Stimulated activated CD4-positive, alpha-beta T cell treated with anti-CD3 and anti-CD28 coated beads, Interleukin-15, amount 100 ng/mL, for 24 hours (primary cell): Measurements from ENCODE around the gene NIPA2.

Experiments used
- DNase-seq: peaks from one replicate; pipeline ENCODE4 v3.0.0-alpha.2; 2020

The NIPA2 gene

DNA sequence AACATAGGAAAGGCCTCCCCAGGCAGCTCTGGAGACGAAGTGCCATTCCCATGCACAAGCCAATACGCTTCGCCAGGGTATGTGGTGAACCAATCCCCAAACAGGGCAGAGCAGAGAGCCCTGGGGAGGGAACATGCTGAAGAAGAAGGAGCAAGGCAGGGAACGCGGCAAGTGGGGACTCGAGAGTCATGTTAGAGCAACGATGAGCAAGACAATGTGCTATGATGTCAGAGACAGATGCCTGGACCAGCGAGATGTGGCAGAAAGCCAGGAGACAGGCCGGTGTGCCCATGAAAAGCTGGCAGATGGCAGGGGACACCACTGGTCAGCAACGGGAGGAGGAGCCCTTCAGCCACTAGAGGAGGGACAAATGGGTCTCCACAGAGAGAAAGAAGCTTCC lies 39.6 kb downstream of the NIPA2 start:
- no peak for DNase-seq

DNA sequence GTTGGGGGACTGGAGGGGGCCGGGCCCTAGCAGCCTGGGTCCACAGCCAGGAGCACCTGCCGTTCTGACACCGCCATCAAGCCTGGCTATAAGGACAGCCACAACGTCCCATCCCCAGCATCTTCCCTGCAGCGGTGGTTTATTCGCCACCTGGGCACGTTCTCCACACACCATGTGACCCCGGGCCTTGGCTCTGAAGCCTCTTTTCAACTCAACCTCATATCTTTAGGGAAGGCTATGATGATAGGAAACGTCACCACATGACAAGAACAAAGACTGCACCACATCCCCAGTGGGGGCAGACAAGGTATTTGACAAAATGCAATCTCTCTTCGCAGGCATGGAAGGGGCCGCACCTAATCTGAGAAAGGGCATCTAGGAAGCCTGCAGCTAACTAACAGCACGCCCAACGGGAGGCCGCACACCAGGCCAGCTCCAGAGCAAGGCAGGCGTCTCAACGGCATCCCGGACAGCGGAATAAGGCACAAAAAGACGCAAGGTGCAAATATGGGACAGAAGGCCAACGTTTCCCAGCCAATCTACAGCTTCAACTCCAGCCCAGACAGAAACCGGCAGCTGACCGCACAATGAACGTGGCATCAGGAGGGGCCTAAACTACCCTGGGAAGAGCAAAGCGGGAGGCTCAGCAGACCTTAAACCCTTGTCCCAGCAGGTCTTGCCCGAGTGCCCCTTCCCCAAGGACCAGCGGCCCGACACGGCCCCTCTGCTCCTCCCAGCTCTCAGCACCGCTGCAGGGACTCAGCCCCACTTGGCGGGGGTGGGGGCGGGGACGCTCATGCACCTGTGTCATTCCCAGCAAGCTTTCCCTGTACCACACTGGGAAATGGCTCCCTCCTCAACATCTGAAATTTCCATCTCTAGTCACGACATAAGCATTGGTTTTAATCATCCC lies 41.9 kb downstream of the NIPA2 start:
- no peak for DNase-seq

DNA sequence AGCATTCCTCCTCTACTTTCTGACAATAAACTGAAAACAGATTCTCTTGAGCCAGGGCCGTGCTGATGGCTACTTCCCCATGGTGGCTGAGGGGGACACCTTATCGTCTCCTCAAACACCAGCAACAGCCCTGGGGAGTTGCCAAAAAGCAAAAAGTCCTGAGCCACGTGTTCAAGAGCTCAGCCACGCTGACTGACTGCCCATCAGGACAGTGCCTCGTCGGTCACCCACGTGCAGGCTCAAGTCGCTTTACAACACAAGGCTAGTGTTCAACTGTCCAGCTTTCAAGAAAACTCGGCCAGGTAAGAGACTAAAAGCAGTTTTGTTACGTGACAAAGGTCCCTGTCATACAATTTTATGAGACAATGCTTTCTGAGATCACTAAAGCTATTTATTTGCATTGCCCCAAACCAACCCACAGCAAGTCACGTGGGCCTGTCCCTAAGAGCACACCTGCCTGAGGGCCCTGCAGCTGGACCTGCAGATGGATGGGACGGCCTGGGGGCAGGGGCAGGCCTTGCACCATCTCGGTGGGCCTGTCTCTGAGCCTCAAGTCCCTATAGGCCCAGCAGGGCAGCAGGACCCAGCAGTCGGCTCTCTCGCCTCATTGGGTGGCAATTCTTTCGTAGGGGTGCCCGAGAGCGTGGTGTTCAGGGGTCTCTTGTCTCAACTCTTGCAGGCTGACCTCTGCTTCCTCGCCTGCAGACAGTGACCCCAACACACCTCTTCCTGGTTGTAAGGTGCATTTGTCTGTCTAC lies 42.7 kb downstream of the NIPA2 start:
- DNase-seq, result no peak

DNA sequence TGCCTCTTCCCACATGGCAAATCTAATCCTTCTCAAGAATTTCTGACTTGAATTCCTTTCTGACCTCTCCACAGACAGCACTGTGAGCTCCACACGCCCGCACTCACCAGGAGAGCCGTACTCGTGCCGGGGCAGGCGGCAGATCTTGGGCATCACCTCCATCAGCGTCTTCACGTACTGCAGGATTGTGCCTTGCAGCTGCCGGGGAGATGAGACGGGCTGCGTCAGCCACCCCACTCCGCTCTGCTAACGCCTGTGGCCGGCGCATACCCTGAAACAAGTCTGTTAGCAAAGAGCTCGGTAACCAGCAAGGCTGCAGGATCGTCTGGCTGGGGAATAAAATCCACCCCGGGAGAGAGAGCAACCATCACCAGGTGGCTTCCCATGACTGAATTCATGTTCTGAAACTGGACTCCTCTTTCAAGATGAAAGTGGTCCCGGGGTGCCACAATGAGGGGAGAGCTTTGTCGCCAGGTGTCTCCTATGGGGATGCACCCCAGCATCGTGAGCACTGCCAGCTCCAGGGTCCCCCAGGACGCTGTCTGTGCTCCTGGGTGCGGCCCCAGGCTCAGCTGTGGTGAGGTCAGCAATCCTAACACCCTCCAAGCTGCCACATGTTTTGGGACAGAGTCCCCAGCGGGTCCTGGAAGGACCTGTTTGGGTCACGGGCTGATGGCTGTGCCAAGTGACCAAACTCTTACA lies 43.4 kb downstream of the NIPA2 start:
- DNase-seq, result no peak

DNA sequence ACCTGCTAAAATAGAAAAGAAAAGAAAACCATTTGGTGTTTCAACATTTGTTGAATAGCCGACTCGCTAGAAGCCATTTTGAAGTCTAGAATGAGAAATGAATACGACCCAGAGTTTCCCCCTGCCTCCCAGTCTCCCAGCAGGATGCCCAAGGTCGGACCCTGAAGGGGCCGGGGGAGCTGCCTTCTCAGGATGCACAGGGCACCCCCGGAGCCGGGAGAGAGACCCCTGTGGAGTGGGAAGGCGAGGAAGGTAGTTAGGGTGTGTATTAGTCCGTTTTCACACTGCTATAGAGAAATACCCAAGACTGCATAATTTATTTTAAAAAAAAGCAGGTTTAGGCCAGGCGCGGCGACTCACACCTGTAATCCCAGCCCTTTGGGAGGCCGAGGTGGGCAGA lies 44.7 kb downstream of the NIPA2 start:
- no peak for DNase-seq

DNA sequence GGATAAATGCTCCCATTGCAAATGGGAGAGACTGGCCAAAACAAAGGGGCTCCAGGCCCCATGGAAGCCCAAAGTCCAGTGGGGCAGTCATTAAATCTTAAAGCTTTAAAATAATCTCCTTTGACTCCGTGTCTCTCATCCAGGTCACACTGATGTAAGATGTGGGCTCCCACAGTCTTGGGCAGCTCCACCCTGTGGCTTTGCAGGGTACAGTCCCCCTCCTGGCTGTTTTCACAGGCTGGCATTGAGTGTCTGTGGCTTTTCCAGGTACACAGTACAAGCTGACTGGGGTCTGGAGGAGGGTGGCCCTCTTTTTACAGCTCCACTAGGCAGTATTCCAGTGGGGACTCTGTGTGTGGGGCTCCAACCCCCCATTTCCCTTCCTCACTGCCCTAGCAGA lies 45.9 kb downstream of the NIPA2 start:
- DNase-seq, result no peak

DNA sequence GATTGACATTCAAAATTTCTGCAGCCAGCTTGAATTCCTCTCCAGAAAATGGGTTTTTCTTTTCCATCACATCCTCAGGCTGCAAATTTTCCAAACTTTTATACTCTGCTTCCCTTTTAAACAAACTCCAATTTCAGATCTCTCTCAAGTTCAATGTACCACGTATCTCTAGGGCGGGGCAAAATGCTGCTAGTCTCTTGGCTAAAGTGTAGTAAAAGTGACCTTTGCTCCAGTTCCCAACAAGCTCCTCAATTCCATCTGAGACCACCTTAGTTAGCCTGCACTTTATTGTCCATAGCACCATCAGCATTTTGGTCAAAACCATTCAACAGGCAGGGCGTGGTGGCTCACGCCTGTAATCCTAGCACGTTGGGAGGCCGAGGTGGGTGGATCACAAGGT lies 46.7 kb downstream of the NIPA2 start:
- DNase-seq, result no peak

DNA sequence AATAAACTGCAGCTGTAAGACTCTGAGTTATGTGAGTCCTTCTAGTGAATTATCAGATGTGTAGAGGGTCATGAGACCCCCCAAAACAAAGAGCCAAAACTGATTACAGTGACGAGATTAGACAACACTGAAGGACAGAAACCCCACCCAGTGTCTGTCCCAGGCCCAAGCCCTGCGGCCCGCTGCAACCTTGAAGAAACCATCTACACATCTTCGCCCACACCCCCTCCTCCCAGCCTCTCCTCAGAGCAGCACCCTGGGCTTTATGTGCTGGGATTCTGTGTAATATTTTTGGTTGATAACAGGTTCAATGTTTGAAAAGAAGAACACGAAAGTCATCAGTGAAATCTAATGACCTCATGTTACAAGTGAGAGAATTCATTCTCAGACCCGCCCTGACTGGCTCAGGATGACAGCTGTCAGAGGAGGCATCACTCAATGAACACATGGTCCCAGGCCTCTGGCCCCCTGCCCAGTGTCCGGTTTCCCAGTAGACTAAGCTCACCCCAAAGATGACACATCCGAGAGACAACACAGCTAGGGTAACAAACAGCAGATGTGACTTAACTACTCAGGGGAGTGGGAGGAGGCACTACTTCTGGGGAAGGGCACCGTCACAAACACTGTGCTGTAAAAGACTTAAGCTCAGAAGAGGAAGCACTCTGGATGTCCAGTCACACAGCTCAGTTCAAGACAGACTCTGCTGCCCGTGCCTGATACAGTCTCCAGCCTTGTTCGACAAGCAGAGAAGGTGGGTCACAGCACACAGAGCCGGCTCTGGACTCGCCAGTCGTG lies 48.9 kb downstream of the NIPA2 start:
- no peak for DNase-seq

DNA sequence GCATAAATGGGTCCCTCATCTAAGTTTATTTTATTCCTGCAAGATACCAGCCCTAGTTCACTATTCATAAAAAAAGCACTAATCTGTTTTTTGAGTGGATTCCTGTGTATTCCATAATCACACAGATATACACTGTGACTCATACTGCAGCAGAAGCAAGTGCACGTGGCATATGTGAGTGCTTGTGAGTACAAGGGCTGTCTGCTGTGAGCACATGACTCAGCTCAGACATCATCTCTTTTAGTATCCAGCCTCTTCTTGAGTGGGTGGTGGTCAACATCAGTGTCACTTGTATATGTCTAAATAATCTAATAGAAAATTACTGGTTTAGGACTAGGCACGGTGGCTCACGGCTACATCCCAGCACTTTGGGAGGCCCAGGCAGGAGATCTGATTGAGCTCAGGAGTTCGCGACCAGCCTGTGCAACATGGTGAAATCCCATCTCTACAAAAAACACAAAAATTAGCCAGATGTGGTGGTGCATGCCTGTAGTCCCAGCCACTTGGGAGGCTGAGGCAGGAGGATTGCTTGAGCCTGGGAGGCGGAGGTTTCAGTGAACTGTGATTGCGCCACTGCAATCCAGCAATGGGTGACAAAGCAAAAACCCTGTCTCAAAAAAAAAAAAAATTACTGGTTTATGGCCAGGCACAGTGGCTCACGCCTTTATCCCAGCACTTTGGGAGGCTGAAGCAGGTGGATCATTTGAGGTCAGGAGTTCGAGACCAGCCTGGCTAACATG lies 49.8 kb downstream of the NIPA2 start:
- no peak for DNase-seq

DNA sequence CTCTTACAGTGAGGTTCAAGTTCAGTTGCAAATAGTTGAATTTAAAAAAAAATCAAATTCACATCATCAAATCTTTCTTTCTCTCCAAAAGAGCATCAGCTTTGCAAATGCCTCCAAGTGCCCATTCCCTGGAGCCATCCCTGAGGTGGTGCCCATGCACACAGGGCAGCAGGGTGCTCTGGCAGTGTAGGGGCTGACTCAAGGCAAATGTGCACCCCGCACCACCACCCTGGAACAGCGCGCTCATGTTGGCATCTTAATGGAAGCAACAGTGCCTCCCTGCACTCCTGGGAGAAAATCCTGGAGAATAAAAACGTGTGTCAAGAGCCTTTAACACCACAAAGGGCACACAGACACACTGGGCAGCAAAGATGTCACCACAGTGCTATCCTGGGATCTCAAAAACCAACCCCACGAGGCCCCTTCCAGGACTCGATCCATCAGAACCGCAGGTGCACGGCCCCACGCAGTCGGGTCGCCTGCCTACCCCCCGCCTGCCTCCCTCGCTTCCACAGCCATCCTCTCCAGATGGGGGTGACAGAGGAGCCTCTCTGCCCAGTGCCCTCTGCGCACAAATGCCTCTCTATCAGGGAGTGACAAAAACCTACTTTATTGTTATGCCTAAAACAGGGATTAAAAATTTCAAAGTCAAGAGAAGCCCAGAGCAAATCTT lies 50.8 kb downstream of the NIPA2 start:
- no peak for DNase-seq

DNA sequence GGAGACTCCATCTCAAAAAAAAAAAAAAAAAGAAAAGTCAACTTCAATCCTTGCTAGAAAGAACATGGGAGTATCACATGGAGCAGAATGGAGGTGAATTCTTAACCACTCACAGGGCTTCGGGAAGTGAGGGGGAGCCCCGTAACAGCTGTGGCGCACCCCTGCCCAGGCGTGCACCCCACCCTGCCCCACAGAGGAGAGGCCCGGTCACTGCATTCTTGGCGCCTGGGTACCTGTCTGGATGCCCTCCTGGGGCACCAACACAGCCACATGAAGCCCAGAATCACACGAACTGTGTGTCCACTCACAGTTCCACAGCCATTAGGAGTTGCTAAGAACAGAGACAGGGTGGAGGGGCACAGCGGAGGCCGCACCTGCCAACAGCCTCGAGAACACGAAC lies 51.8 kb downstream of the NIPA2 start:
- DNase-seq, result no peak

DNA sequence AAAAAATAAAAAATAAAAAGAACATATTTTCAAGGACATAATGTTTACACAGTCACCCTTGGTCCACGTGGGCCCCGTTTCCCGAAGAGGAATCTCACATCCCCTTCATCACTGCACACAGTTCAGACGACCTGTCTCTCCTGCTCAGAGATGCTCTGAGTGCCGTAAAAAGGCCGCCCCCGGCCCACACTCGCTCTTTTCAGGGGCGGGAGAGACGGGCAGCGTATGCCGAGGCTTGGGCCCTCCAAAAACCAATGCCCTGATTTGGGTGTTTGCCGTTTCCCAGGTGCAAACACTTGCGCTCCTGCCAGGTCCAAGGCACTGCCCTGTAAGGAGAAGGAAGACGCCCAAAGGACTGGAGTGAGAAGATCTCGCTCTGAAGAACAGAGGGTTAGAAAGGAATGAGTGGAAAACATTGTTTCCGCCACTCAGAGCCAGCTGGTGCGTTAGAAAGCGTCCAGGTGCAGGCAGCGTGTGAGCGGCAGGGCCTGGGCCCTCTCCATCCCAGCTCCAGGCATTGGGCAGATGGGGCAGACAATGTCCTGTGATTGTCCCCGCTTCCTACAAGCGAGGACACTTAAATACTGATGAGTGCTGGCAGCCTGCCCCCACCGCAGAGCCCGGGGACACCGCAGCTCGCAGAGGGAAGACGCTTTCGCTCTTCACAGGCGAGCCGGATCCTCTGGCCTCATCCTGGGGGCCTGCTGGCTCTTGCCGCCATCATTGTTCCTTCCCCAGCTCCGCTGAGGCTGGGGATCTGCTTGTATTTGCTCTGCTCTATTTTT lies 53.2 kb downstream of the NIPA2 start:
- DNase-seq, result no peak

DNA sequence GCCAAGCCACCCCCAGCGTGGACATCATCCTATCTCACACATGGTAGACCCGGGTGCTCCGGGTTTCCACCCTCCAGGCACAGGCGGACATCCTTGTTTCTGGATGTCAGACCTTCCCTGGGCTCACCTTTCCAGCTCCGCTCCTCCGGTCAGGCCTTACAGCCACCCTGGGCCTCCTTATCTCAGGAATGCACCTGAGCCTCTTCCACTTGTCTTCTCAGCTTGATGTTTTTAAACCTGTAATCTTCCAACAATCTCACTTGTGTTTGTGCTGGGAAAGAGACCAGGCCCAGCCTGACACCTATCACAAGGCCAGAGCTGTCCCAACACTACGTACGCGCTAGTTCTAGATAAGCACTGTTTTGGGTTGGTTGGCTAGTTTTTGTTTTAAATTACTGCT lies 53.9 kb downstream of the NIPA2 start:
- DNase-seq, result no peak

DNA sequence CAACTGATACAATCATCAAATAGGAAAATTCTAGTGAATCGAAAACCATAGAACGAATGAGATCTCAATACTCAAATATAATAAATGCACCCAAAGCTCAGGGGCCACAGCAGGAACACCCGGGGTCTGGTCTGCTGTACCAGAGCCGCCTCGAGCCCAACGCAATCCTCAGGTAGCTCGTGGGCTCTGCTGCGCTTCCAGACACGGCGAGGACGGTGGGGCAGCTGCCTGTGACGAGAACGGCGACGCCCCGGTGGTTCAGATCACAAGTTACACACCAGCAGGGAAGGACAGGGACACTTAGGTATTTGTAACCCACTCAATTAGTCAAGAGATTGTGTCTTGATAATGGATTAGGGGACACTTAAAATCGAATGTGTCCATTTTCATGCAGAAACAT lies 54.6 kb downstream of the NIPA2 start:
- no peak for DNase-seq

DNA sequence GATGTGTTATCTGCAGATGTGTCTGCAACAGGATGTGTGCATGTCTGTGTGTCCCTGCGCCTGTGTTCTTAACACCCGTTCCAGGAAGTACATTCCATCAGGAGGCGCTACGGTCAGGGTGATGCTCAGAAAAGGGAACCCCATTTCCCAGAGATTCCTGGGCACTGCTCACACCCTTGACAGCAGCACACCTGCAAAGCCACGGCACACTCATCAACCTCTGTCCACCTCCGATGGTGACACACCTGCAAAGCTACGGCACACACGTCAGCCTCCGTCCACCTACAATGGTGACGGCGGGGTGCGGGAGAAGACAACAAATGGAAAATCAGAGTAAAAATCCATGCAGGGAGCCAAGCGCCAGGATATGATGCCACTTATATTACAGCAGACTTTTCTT lies 55.4 kb downstream of the NIPA2 start:
- no peak for DNase-seq

DNA sequence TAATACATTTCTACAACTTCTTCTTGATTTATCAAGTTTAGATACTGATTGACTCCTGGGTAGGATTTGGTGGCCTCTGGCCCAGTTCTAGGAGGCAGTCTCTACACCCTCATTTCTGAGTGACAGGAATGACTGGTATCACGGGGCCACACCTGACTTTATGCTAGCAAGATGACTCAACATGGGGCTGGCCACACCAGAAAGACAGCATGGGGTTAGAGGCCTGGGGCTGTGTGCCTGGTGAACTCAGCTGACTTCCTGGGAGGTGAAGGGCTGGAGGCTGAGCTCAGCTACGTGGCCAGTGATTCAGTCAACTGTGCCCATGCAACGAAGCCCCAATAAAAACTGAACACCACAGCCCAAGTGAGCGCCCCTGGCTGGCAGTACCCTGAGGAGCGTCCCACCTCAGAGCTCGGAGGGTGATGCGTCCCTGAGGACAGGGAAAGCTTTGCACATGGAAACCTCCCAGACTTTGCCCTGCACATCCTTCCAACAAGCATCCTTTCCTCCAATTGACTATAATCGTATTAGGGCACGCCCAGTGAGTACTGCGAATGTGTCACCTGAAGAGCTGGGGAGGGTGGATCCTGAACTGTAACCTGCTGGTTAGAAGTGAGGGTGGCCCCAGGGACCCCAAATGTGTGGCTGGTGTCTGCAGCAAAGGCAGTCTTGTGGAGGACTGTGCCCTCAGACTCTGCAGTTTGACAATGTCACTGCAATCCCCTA lies 57.2 kb downstream of the NIPA2 start:
- peak; percentile 35 for DNase-seq

DNA sequence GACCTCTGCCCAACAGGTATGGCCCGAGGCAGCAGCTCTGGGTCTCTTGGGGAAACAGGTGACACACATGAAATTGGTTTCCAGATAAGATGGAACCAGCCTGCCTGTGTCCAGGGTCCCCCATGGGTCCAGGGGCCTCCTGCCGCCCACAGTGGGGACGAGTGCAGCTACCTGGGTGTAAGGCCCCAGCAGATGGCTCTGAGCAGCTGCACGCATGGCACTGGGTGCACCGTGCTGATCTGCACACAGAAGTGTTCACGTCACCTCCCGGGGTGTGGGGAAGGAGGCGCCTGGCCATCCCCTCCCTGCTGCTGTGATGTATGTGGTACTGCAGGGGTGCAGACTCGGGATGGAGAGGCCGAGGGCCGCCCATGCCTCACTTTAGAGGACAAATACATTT lies 63.6 kb downstream of the NIPA2 start:
- DNase-seq, result no peak

DNA sequence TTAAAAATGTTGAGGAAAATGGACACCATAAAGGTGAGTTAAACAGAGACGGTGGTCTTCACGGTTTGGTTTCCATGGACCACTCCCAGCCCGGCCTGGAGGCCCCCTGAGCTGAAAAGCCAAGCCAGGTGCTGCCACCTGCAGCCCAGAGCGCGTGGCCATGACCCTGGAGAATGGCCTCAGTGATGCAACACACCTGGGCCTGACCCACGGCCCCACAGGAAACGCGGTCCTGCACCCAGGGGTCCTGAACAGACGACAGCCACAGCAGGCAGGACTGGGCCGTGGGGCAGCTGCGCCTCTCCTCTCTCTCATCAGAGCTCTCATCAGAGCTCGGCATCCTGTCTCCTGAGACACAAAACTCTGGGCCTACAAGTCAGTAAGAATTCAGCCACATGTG lies 64.1 kb downstream of the NIPA2 start:
- no peak for DNase-seq

DNA sequence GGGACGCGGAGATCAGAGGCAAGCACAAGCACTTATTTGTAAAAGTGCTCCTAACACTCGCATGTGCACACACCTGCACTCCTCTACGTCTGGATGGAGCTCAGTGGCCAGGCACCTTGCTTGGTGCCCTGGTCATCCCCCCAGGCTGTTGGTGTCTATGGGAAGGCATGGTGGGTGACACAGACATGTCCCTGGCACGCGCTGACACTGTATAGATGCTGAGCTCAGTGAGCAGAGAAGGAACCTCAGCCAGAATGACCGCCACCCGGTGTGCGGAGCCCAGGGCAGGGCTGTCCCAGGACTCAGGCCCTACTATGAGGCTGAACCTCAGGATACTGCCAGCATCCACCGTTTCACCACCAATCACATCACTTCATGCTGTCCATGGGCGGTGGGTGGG lies 64.5 kb downstream of the NIPA2 start:
- no peak for DNase-seq

DNA sequence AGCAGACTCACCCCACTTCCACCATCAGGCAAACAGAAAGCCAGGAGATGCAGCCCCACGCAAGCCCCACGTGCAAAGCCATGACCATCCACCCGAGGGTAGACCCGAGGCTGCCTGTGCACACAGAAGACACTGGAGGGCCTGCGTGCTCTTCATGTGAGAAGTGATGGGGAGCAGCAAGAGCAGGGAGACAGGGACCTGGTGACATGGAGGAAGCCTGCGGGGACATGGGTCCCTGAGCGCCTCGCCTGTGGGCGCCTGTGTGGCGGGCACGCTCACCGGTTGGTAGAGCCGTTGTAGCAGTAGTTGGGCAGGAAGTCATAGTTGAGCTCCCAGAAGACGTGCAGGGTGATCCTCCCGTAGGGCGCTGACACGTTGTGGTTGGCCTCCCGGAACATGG lies 65.0 kb downstream of the NIPA2 start:
- no peak for DNase-seq
